HepG2 (cell line): Measurements from ENCODE around the gene AGR2.

Source experiments
- KDM1A ChIP-seq: IDR thresholded peaks from 2 replicates; pipeline ENCODE4 v1.6.1; 2016; ENCODE audit warnings: missing compliant biosample characterization
- RXRA ChIP-seq: sonication (generic); formaldehyde crosslinking; IDR thresholded peaks from 2 replicates; pipeline ENCODE4 v1.5.1; 2020; ENCODE audit warnings: missing genetic modification reagents
- SIN3A ChIP-seq: IDR thresholded peaks from 2 replicates; pipeline ENCODE4 v1.6.1; 2011; ENCODE audit warnings: low read depth, mild to moderate bottlenecking, control low read depth, low read length, borderline replicate concordance
- TBX3 ChIP-seq: fragments of 450-650 bp; IDR thresholded peaks from 2 replicates; pipeline ENCODE4 v1.6.1; 2017; ENCODE audit warnings: antibody characterized with exemption, mild to moderate bottlenecking, inconsistent platforms, borderline replicate concordance
- ZIK1 ChIP-seq: sonication (generic); formaldehyde crosslinking; IDR thresholded peaks from 2 replicates; pipeline ENCODE4 v1.5.0; 2020; ENCODE audit warnings: mild to moderate bottlenecking, low read depth, missing genetic modification reagents, borderline replicate concordance
- ZNF432 ChIP-seq: sonication (generic); formaldehyde crosslinking; IDR thresholded peaks from 2 replicates; pipeline ENCODE4 v1.5.0; 2020; ENCODE audit warnings: missing genetic modification reagents, mild to moderate bottlenecking, borderline replicate concordance
- ZNF605 ChIP-seq: sonication (generic); formaldehyde crosslinking; IDR thresholded peaks from 2 replicates; pipeline ENCODE4 v1.8.0; 2022; ENCODE audit warnings: mild to moderate bottlenecking, missing genetic modification reagents
- TF ChIP-seq, protein P1 (sequence below): sonication (generic); formaldehyde crosslinking; IDR thresholded peaks from 2 replicates; pipeline ENCODE4 v1.5.0; 2020; ENCODE audit warnings: mild to moderate bottlenecking, missing genetic modification reagents, moderate library complexity
- TF ChIP-seq, protein P2 (sequence below): sonication (generic); formaldehyde crosslinking; IDR thresholded peaks from 2 replicates; pipeline ENCODE4 v1.5.1; 2020; ENCODE audit warnings: missing genetic modification reagents, mild to moderate bottlenecking, borderline replicate concordance

DNA sequence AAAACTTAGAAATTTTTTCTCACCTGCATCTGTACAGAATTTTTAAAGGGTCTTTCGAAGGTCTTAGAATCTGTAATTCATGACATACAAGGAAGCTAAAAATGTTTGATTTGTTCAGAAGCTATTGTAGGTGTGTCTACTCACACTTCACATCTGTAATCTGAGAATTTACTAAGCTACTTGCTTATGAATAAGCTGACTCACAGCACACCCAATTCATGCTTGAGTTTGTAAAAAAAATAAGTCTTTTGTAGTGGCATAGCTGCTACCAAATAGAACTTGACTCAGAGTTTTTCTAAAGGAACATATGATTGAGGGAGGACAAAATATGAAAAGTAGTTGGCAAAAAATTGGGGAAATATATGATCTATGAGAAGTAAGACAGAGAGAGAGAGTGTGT, 12.7 kb upstream of the AGR2 start:
- TF ChIP-seq TBX3, result no peak
- TF ChIP-seq SIN3A, result no peak
- TF ChIP-seq ZIK1 (CRISPR knock-in tag), result no peak
- TF ChIP-seq ZNF432 (CRISPR knock-in tag), result no peak
- no peak for TF ChIP-seq ZNF605 (CRISPR knock-in tag)
- TF ChIP-seq, protein P1, sequence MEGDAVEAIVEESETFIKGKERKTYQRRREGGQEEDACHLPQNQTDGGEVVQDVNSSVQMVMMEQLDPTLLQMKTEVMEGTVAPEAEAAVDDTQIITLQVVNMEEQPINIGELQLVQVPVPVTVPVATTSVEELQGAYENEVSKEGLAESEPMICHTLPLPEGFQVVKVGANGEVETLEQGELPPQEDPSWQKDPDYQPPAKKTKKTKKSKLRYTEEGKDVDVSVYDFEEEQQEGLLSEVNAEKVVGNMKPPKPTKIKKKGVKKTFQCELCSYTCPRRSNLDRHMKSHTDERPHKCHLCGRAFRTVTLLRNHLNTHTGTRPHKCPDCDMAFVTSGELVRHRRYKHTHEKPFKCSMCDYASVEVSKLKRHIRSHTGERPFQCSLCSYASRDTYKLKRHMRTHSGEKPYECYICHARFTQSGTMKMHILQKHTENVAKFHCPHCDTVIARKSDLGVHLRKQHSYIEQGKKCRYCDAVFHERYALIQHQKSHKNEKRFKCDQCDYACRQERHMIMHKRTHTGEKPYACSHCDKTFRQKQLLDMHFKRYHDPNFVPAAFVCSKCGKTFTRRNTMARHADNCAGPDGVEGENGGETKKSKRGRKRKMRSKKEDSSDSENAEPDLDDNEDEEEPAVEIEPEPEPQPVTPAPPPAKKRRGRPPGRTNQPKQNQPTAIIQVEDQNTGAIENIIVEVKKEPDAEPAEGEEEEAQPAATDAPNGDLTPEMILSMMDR (CRISPR knock-in tag), result no peak
- TF ChIP-seq RXRA, result no peak
- TF ChIP-seq, protein P2, sequence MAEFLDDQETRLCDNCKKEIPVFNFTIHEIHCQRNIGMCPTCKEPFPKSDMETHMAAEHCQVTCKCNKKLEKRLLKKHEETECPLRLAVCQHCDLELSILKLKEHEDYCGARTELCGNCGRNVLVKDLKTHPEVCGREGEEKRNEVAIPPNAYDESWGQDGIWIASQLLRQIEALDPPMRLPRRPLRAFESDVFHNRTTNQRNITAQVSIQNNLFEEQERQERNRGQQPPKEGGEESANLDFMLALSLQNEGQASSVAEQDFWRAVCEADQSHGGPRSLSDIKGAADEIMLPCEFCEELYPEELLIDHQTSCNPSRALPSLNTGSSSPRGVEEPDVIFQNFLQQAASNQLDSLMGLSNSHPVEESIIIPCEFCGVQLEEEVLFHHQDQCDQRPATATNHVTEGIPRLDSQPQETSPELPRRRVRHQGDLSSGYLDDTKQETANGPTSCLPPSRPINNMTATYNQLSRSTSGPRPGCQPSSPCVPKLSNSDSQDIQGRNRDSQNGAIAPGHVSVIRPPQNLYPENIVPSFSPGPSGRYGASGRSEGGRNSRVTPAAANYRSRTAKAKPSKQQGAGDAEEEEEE (CRISPR knock-in tag), result no peak
- TF ChIP-seq KDM1A (CRISPR knock-in tag), result no peak
